Liver (tissue), 9 donors: ENCODE measurements around the gene HIKESHI. TPM values are rescaled to one million over a fixed set of nuclear protein-coding genes. Genes with fewer than 3 reads are reported as not detected.

Experiments used
- DNase-seq: peaks from one replicate; pipeline ENCODE4 v3.0.0-alpha.2; 2017; ENCODE audit warnings: low spot score
- H3K27ac ChIP-seq, 2 donors: one replicate each; pipeline ENCODE4 v1.7.0; 2013; ENCODE audit warnings: inconsistent platforms in 2 of 2, low read length in 2 of 2, control low read depth in 1 of 2, low read depth in 1 of 2, mild to moderate bottlenecking in 1 of 2
- H3K27me3 ChIP-seq, 4 donors: one replicate each; pipeline versions ENCODE4 v1.6.1 to v1.7.0; 2013; ENCODE audit warnings: low read length in 3 of 4, inconsistent platforms in 1 of 4, mild to moderate bottlenecking in 1 of 4, moderate library complexity in 1 of 4; ENCODE audit not compliant: control insufficient read depth in 4 of 4, insufficient read depth in 4 of 4
- H3K36me3 ChIP-seq, 4 donors: one replicate each; pipeline versions ENCODE4 v1.6.1 to v1.7.0; 2013; ENCODE audit warnings: low read length in 3 of 4, mild to moderate bottlenecking in 3 of 4, low read depth in 1 of 4, moderate library complexity in 1 of 4; ENCODE audit not compliant: control insufficient read depth in 4 of 4, insufficient read depth in 3 of 4
- H3K4me1 ChIP-seq, 4 donors: one replicate each; pipeline versions ENCODE4 v1.6.1 to v1.7.0; 2013; ENCODE audit warnings: low read length in 3 of 4, mild to moderate bottlenecking in 3 of 4, moderate library complexity in 1 of 4; ENCODE audit not compliant: control insufficient read depth in 4 of 4, insufficient read depth in 4 of 4
- H3K4me3 ChIP-seq, 3 donors: one replicate each; pipeline versions ENCODE4 v1.6.1 to v1.7.0; 2013; ENCODE audit warnings: low read length in 3 of 3, control low read depth in 1 of 3, low read depth in 1 of 3, mild to moderate bottlenecking in 1 of 3
- H3K9ac ChIP-seq, 2 donors: one replicate each; pipeline ENCODE4 v1.7.0; 2013; ENCODE audit warnings: low read length in 2 of 2, mild to moderate bottlenecking in 2 of 2, moderate library complexity in 2 of 2, control low read depth in 1 of 2, low read depth in 1 of 2
- H3K9me3 ChIP-seq, 4 donors: one replicate each; pipeline versions ENCODE4 v1.6.1 to v1.7.0; 2013; ENCODE audit warnings: low read length in 3 of 4; ENCODE audit not compliant: control insufficient read depth in 4 of 4
- EGR1 ChIP-seq, 2 donors: IDR thresholded peaks; 2 replicates each; pipeline ENCODE4 v1.6.1; 2016 to 2018; ENCODE audit warnings: antibody characterized with exemption in 2 of 2, low read depth in 2 of 2
- FOXA1 ChIP-seq: IDR thresholded peaks from 2 replicates; pipeline ENCODE4 v1.6.1; 2016; ENCODE audit warnings: antibody characterized with exemption
- FOXA2 ChIP-seq: IDR thresholded peaks from 2 replicates; pipeline ENCODE4 v1.6.1; 2016; ENCODE audit warnings: antibody characterized with exemption
- GABPA ChIP-seq, 2 donors: IDR thresholded peaks in 1 of 2; conservative IDR thresholded peaks in 1 of 2; 2 replicates each; pipeline ENCODE4 v1.6.1; 2016; ENCODE audit warnings: antibody characterized with exemption in 2 of 2, mild to moderate bottlenecking in 1 of 2, moderate library complexity in 1 of 2
- HNF4G ChIP-seq: IDR thresholded peaks from 2 replicates; pipeline ENCODE4 v1.6.1; 2016; ENCODE audit warnings: antibody characterized with exemption
- JUND ChIP-seq, 2 donors: IDR thresholded peaks; 2 replicates each; pipeline ENCODE4 v1.6.1; 2016; ENCODE audit warnings: antibody characterized with exemption in 2 of 2
- NR2F2 ChIP-seq: IDR thresholded peaks from 2 replicates; pipeline ENCODE4 v1.6.1; 2016; ENCODE audit warnings: antibody characterized with exemption
- RAD21 ChIP-seq, 2 donors: IDR thresholded peaks; 2 replicates each; pipeline ENCODE4 v1.6.1; 2016; ENCODE audit warnings: antibody characterized with exemption in 2 of 2, mild to moderate bottlenecking in 2 of 2
- RXRA ChIP-seq, 2 donors: IDR thresholded peaks; 2 replicates each; pipeline ENCODE4 v1.6.1; 2017 to 2018; ENCODE audit warnings: antibody characterized with exemption in 2 of 2, mild to moderate bottlenecking in 1 of 2
- SP1 ChIP-seq: IDR thresholded peaks from 2 replicates; pipeline ENCODE4 v1.6.1; 2018; ENCODE audit warnings: antibody characterized with exemption, mild to moderate bottlenecking
- TAF1 ChIP-seq: conservative IDR thresholded peaks from 2 replicates; pipeline ENCODE4 v1.6.1; 2016; ENCODE audit warnings: antibody characterized with exemption, mild to moderate bottlenecking
- YY1 ChIP-seq: IDR thresholded peaks from 2 replicates; pipeline ENCODE4 v1.6.1; 2016; ENCODE audit warnings: antibody characterized with exemption, mild to moderate bottlenecking
- WGBS: extraction: QIAGEN DNeasy Blood & Tissue Kit; methylation state at CpG from one replicate; pipeline ENCODE4 v1.1.7; 2013; 5-methylcytosine and 5-hydroxymethylcytosine counted together
- polyA plus RNA-seq, 2 donors: library from polyadenylated mRNA; stranded (reverse) in 1 of 2; unstranded in 1 of 2; fragments of 200-250 nt in 1 of 2; fragments of >200 nt in 1 of 2; fragmentation: Nextera tagmentation in 1 of 2; extraction: Ambion mirVana in 1 of 2; gene quantifications; one replicate each; pipeline versions ENCODE4 v1.2.1 to v1.2.3, GENCODE V29; 2013 to 2015
- total RNA-seq, 2 donors: library from RNA; depleted of rRNA; stranded (reverse); fragments of >200 nt; gene quantifications; one replicate each; pipeline ENCODE4 v1.2.3, GENCODE V29; 2014
- TF ChIP-seq, protein P1 (sequence below): IDR thresholded peaks from 2 replicates; pipeline ENCODE4 v1.6.1; 2016; ENCODE audit warnings: antibody characterized with exemption, mild to moderate bottlenecking
- TF ChIP-seq, protein P2 (sequence below): IDR thresholded peaks from 2 replicates; pipeline ENCODE4 v1.6.1; 2016; ENCODE audit warnings: antibody characterized with exemption
- TF ChIP-seq, protein P3 (sequence below): fragments of 150-350 bp; IDR thresholded peaks from 2 replicates; pipeline ENCODE4 v1.5.1; 2017; ENCODE audit warnings: improper control_type of control experiment, low read depth, low read length; ENCODE audit not compliant: missing input control
- TF ChIP-seq, protein P4 (sequence below): IDR thresholded peaks from 2 replicates; pipeline ENCODE4 v1.6.1; 2016; ENCODE audit warnings: antibody characterized with exemption
- TF ChIP-seq, protein P5 (sequence below): IDR thresholded peaks from 2 replicates; pipeline ENCODE4 v1.6.1; 2016; ENCODE audit warnings: antibody characterized with exemption
- donor health status: healthy.
- donor health status: healthy.
- donor health status: healthy.
- donor health status: healthy.
- donor health status: healthy.

Gene HIKESHI
- total and polyA plus RNA-seq, 4 donors, result 13.3 to 23.3 (median 20.3) TPM

DNA sequence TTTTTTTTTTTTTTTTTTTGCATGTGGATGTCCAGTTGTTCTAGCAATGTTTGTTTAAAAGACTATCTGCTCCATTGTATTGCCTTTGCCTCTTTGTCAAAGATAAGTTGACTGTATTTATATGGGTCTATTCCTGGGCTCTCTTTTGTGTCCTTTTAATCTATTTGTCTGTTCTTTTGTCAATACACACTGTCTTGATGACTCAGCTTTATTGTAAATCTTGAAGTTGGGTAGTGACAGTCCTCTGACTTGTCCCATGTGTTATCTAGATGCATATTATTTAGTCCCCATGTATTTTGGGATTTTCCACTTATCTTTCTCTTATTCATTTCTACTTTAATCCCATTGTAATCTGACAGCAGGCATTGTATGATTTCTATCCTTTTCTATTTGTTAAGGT lies 75.9 kb downstream of the HIKESHI start:
- Histone ChIP-seq H3K27ac (no peak overlapping the region), H3K4me3 (no peak overlapping the region), H3K9ac (no peak overlapping the region), H3K9me3 (no peaks in the 10 kb centered on the region), H3K4me1 (no peaks in the 10 kb centered on the region), H3K36me3 (no peaks in the 10 kb centered on the region), H3K27me3 (no peaks in the 10 kb centered on the region)
- no peak for DNase-seq
- no peak for TF ChIP-seq SP1
- no peak for TF ChIP-seq FOXA2
- TF ChIP-seq, protein P1, sequence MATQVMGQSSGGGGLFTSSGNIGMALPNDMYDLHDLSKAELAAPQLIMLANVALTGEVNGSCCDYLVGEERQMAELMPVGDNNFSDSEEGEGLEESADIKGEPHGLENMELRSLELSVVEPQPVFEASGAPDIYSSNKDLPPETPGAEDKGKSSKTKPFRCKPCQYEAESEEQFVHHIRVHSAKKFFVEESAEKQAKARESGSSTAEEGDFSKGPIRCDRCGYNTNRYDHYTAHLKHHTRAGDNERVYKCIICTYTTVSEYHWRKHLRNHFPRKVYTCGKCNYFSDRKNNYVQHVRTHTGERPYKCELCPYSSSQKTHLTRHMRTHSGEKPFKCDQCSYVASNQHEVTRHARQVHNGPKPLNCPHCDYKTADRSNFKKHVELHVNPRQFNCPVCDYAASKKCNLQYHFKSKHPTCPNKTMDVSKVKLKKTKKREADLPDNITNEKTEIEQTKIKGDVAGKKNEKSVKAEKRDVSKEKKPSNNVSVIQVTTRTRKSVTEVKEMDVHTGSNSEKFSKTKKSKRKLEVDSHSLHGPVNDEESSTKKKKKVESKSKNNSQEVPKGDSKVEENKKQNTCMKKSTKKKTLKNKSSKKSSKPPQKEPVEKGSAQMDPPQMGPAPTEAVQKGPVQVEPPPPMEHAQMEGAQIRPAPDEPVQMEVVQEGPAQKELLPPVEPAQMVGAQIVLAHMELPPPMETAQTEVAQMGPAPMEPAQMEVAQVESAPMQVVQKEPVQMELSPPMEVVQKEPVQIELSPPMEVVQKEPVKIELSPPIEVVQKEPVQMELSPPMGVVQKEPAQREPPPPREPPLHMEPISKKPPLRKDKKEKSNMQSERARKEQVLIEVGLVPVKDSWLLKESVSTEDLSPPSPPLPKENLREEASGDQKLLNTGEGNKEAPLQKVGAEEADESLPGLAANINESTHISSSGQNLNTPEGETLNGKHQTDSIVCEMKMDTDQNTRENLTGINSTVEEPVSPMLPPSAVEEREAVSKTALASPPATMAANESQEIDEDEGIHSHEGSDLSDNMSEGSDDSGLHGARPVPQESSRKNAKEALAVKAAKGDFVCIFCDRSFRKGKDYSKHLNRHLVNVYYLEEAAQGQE, result no peak
- no peak for TF ChIP-seq NR2F2
- no peak for TF ChIP-seq YY1
- TF ChIP-seq FOXA1, result no peak
- no peak for TF ChIP-seq HNF4G
- TF ChIP-seq, protein P2, sequence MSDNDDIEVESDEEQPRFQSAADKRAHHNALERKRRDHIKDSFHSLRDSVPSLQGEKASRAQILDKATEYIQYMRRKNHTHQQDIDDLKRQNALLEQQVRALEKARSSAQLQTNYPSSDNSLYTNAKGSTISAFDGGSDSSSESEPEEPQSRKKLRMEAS, result no peak
- no peak for TF ChIP-seq JUND (IDR thresholded peaks at IDR 0.05)
- TF ChIP-seq EGR1 (IDR thresholded peaks at IDR 0.05; ENCODE audit: low read depth in 2 of 2), result no peak
- TF ChIP-seq, protein P3, sequence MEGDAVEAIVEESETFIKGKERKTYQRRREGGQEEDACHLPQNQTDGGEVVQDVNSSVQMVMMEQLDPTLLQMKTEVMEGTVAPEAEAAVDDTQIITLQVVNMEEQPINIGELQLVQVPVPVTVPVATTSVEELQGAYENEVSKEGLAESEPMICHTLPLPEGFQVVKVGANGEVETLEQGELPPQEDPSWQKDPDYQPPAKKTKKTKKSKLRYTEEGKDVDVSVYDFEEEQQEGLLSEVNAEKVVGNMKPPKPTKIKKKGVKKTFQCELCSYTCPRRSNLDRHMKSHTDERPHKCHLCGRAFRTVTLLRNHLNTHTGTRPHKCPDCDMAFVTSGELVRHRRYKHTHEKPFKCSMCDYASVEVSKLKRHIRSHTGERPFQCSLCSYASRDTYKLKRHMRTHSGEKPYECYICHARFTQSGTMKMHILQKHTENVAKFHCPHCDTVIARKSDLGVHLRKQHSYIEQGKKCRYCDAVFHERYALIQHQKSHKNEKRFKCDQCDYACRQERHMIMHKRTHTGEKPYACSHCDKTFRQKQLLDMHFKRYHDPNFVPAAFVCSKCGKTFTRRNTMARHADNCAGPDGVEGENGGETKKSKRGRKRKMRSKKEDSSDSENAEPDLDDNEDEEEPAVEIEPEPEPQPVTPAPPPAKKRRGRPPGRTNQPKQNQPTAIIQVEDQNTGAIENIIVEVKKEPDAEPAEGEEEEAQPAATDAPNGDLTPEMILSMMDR, result no peak
- TF ChIP-seq GABPA (IDR thresholded peaks at IDR 0.05 in 1 of 2, conservative IDR thresholded peaks at IDR 0.05 in 1 of 2), result no peak
- TF ChIP-seq, protein P4, sequence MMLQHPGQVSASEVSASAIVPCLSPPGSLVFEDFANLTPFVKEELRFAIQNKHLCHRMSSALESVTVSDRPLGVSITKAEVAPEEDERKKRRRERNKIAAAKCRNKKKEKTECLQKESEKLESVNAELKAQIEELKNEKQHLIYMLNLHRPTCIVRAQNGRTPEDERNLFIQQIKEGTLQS, result no peak
- TF ChIP-seq RAD21 (IDR thresholded peaks at IDR 0.05), result no peak
- no peak for TF ChIP-seq TAF1

DNA sequence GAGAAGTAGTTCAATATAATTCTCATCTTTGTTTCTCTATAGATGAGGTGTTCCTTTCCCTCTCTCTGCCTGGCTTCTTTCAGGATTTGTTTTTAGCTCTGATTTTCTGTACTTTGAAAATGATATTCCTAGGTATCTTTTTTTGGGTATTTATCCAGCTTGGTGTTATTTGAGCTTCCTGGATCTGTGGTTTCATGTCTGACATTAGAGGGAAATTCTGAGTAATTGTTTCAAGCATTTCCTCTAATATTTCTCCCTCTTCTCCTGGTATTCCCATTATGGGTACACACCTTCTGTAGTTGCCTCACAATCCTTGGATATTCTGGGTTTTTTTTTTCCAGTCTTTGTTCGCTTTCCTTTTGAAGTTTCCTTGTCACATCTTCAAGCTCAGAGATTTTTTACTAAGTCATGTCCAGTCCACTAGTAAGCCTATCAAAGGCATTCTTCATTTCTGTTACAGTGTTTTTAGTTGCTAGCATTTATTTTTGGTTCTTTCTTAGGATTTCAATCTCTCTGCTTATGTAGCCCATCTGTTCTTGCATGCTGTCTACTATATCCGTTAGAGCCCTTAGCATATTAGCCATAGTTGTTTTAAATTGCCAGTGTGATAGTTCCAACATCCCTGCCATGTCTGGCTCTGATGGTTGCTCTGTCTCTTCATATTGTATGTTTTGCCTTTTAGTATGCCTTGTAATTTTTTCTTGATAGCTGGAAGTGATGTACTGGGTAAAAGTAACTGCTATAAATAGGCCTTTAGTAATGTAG lies 78.4 kb downstream of the HIKESHI start:
- H3K27me3 ChIP-seq, result no peaks in the 10 kb centered on the region
- TF ChIP-seq RXRA (IDR thresholded peaks at IDR 0.05) (no peak), YY1 (no peak)
- TF ChIP-seq, protein P5, sequence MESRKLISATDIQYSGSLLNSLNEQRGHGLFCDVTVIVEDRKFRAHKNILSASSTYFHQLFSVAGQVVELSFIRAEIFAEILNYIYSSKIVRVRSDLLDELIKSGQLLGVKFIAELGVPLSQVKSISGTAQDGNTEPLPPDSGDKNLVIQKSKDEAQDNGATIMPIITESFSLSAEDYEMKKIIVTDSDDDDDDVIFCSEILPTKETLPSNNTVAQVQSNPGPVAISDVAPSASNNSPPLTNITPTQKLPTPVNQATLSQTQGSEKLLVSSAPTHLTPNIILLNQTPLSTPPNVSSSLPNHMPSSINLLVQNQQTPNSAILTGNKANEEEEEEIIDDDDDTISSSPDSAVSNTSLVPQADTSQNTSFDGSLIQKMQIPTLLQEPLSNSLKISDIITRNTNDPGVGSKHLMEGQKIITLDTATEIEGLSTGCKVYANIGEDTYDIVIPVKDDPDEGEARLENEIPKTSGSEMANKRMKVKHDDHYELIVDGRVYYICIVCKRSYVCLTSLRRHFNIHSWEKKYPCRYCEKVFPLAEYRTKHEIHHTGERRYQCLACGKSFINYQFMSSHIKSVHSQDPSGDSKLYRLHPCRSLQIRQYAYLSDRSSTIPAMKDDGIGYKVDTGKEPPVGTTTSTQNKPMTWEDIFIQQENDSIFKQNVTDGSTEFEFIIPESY, result no peak
- TF ChIP-seq, protein P3, result no peak
- 95% methylated on average over 2 of the region's 2 CpGs for WGBS
- no peak overlapping the region for H3K27ac ChIP-seq
- H3K4me1 ChIP-seq, result no peaks in the 10 kb centered on the region
- no peaks in the 10 kb centered on the region for H3K36me3 ChIP-seq
- H3K4me3 ChIP-seq, result no peak overlapping the region
- H3K9me3 ChIP-seq, result no peaks in the 10 kb centered on the region
- H3K9ac ChIP-seq, result no peak overlapping the region
- no peak for DNase-seq
